Uterus (tissue), 4 donors: ENCODE measurements around the gene TP53BP1. TPM values are rescaled to one million over a fixed set of nuclear protein-coding genes. Genes with fewer than 3 reads are reported as not detected.

ENCODE experiments used
- DNase-seq, 2 donors: peaks; one replicate each; pipeline ENCODE4 v3.0.0-alpha.2; 2019 to 2020
- H3K27ac ChIP-seq, 2 donors: fragments of 200-600 bp; sonication (generic); 1 replicate in 1 of 2; 2 replicates in 1 of 2; pipeline ENCODE4 v1.5.1; 2016 to 2018
- H3K27me3 ChIP-seq, 2 donors: fragments of 200-600 bp; sonication (generic); one replicate each; pipeline ENCODE4 v1.5.1; 2018 to 2019; ENCODE audit warnings: control low read depth in 1 of 2
- H3K36me3 ChIP-seq, 2 donors: fragments of 200-600 bp; sonication (generic); one replicate each; pipeline ENCODE4 v1.5.1; 2019; ENCODE audit warnings: control low read depth in 1 of 2
- H3K4me1 ChIP-seq, 2 donors: fragments of 200-600 bp; sonication (generic); one replicate each; pipeline ENCODE4 v1.5.1; 2018 to 2019; ENCODE audit warnings: control low read depth in 1 of 2
- H3K4me3 ChIP-seq, 2 donors: fragments of 200-600 bp; sonication (generic); 1 replicate in 1 of 2; 2 replicates in 1 of 2; pipeline ENCODE4 v1.5.1; 2018 to 2019; ENCODE audit warnings: mild to moderate bottlenecking in 1 of 2
- H3K9me3 ChIP-seq, 2 donors: fragments of 200-600 bp; sonication (generic); one replicate each; pipeline ENCODE4 v1.5.1; 2019; ENCODE audit warnings: control low read depth in 1 of 2
- CTCF ChIP-seq, 4 experiments: fragments of 200-600 bp in 2 of 4; fragments of 450-650 bp in 2 of 4; sonication (generic) in 2 of 4; IDR thresholded peaks; one replicate each; pipeline ENCODE4 v1.5.1; 2016 to 2019; ENCODE audit warnings: antibody characterized with exemption in 4 of 4, mild to moderate bottlenecking in 2 of 4, moderate library complexity in 1 of 4
- POLR2A ChIP-seq, 2 donors: fragments of 450-650 bp; IDR thresholded peaks; one replicate each; pipeline ENCODE4 v1.6.1; 2016; ENCODE audit warnings: antibody characterized with exemption in 2 of 2, mild to moderate bottlenecking in 1 of 2, moderate library complexity in 1 of 2
- intact Hi-C: fragments of 100-400 bp; cut with DNase I; formaldehyde crosslinking; loops from one replicate; pipeline ENCODE4 v1.15.1; 2023; ENCODE audit warnings: low total_unique reads
- total RNA-seq, 4 donors: library from RNA; depleted of rRNA in 3 of 4; stranded (reverse); fragments of >200 nt in 3 of 4; gene quantifications; one replicate each; pipeline versions ENCODE4 v1.1.0 to v1.2.4, GENCODE V29; 2014 to 2023
- donor health status: DM: yes; HTN: yes; CAD: no.

The TP53BP1 gene
- total RNA-seq, 4 donors from 2014 or later, result 30.2 to 150 (median 51.4) TPM

GRCh38 chr15:43383070-43383469 is 109.9 kb downstream of the TP53BP1 start:
- Histone ChIP-seq H3K27me3 (no peaks in the 10 kb centered on the region), H3K27ac (no peak overlapping the region), H3K4me1 (no peaks in the 10 kb centered on the region), H3K36me3 (no peaks in the 10 kb centered on the region), H3K4me3 (no peak overlapping the region), H3K9me3 (no peaks in the 10 kb centered on the region)
- TF ChIP-seq CTCF (IDR thresholded peaks at IDR 0.05), result no peak
- TF ChIP-seq POLR2A (IDR thresholded peaks at IDR 0.05), result no peak
- DNase-seq, result no peak
- intact Hi-C loops, result no loop called here

- Histone ChIP-seq H3K36me3 (no peaks in the 10 kb centered on the region), H3K27me3 (no peaks in the 10 kb centered on the region), H3K27ac (no peak overlapping the region), H3K4me1 (no peaks in the 10 kb centered on the region), H3K9me3 (no peaks in the 10 kb centered on the region), H3K4me3 (no peak overlapping the region)
- intact Hi-C loops, result no loop called here
- no peak for DNase-seq
- no peak for TF ChIP-seq CTCF (IDR thresholded peaks at IDR 0.05)
- no peak for TF ChIP-seq POLR2A (IDR thresholded peaks at IDR 0.05)
Observed at GRCh38 chr15:43382310-43382709, 110.6 kb downstream of the TP53BP1 start.

- no peaks in the 10 kb centered on the region for H3K36me3 ChIP-seq
- intact Hi-C loops, result no loop called here
- no peak for TF ChIP-seq CTCF (IDR thresholded peaks at IDR 0.05)
- no peak for TF ChIP-seq POLR2A (IDR thresholded peaks at IDR 0.05)
- H3K9me3 ChIP-seq, result no peaks in the 10 kb centered on the region
- DNase-seq, result no peak
- no peak overlapping the region for H3K27ac ChIP-seq
- no peaks in the 10 kb centered on the region for H3K27me3 ChIP-seq
- no peaks in the 10 kb centered on the region for H3K4me1 ChIP-seq
- H3K4me3 ChIP-seq, result no peak overlapping the region
Observed at GRCh38 chr15:43378601-43379000, 114.4 kb downstream of the TP53BP1 start.

- H3K27ac ChIP-seq, result no peak overlapping the region
- no peaks in the 10 kb centered on the region for H3K4me1 ChIP-seq
- H3K4me3 ChIP-seq, result no peak overlapping the region
- DNase-seq, result no peak
- no peaks in the 10 kb centered on the region for H3K9me3 ChIP-seq
- no peaks in the 10 kb centered on the region for H3K36me3 ChIP-seq
- intact Hi-C loops, result no loop called here
- no peak for TF ChIP-seq POLR2A (IDR thresholded peaks at IDR 0.05)
- peak; percentile 16 to 57 (median 22) for TF ChIP-seq CTCF (IDR thresholded peaks at IDR 0.05)
- no peaks in the 10 kb centered on the region for H3K27me3 ChIP-seq
Observed at GRCh38 chr15:43376017-43376705, 116.8 kb downstream of the TP53BP1 start.

- TF ChIP-seq CTCF (IDR thresholded peaks at IDR 0.05) (peak in 1 of 4 experiments; percentile 41), POLR2A (IDR thresholded peaks at IDR 0.05) (peak in 1 of 2 donors; percentile 19)
- Histone ChIP-seq H3K27me3 (no peaks in the 10 kb centered on the region), H3K4me1 (no peaks in the 10 kb centered on the region), H3K9me3 (no peaks in the 10 kb centered on the region), H3K36me3 (no peaks in the 10 kb centered on the region), H3K4me3 (peak within 1 kb of the TSS; percentile 65 to 71), H3K27ac (peak within 1 kb of the TSS; percentile 59 to 71)
- intact Hi-C loops, result no loop called here
- DNase-seq, result peak; percentile 70 to 84
Observed at GRCh38 chr15:43370975-43371974, 121.7 kb downstream of the TP53BP1 start, which contains the start of the genes TUBGCP4 and ZSCAN29. Gene TUBGCP4, plus strand, starts transcription at chr15:43371101. Its CDS starts 254 bp downstream, at chr15:43371355. Gene ZSCAN29, minus strand, starts transcription at chr15:43371043. Its CDS starts 1,130 bp downstream, at chr15:43369913.
